NCI-H2196 (cell line): ENCODE measurements around the gene SIDT1.

ENCODE experiments used
- DNase-seq: peaks from one replicate; lab custom pipeline; 2025; ENCODE audit not compliant: unreplicated experiment; lab: John Stamatoyannopoulos, UW

SIDT1 gene

DNA sequence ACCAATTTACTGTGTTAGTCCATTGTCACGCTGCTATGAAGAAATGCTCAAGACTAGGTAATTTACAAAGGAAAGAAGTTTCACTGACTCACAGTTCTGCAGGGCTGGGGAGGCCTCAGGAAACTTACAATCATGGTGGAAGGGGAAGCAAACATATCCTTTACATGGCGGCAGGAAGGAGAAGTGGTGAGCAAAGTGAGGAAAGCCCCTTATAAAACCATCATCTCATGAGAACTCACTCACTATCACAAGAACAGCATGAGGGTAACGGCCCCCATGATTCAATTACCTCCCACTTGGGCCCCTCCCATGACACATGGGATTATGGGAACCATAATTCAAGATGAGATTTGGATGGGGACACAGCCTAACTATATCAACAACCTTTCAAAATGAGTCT is 143.9 kb downstream of the SIDT1 start:
- DNase-seq: no peak

- DNase-seq: no peak
Measured at GRCh38 chr3:113677737-113678136, 145.4 kb downstream of the SIDT1 start.

- DNase-seq: no peak
Measured at GRCh38 chr3:113678773-113679172, 146.4 kb downstream of the SIDT1 start.
